ENCODE results near the gene CALCOCO1.

DNA sequence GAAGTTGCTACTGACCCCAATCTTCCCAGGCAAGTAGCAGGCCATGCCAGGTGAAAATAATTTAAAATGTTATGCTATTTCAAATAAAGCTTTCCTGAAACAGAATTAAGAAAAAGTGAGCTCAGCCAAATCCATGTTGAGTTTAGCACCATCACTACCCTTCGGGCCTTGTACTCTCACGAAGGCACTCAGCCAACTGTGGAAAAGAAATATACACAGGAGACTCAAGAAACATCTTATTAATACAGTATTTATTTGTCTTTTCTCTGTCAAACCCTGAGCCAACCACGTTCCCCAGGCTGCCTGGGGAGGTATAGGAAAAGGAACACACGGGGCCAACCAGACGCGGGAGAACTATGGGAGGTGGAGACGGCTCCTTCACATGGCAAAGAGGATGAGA, 62.3 kb downstream of the CALCOCO1 start:
- TF ChIP-seq, protein P1, sequence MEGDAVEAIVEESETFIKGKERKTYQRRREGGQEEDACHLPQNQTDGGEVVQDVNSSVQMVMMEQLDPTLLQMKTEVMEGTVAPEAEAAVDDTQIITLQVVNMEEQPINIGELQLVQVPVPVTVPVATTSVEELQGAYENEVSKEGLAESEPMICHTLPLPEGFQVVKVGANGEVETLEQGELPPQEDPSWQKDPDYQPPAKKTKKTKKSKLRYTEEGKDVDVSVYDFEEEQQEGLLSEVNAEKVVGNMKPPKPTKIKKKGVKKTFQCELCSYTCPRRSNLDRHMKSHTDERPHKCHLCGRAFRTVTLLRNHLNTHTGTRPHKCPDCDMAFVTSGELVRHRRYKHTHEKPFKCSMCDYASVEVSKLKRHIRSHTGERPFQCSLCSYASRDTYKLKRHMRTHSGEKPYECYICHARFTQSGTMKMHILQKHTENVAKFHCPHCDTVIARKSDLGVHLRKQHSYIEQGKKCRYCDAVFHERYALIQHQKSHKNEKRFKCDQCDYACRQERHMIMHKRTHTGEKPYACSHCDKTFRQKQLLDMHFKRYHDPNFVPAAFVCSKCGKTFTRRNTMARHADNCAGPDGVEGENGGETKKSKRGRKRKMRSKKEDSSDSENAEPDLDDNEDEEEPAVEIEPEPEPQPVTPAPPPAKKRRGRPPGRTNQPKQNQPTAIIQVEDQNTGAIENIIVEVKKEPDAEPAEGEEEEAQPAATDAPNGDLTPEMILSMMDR (IDR thresholded peaks at IDR 0.05; ENCODE audit: insufficient read depth, low read length, poor library complexity, severe bottlenecking): no peak
- no peak for TF ChIP-seq EZH2phosphoT487 (conservative IDR thresholded peaks at IDR 0.05; ENCODE audit: low read length)
